ENCODE data around the gene MACROD1. TPM values are rescaled to one million over a fixed set of nuclear protein-coding genes. Genes with fewer than 3 reads are reported as not detected.

The MACROD1 gene
- total and polyA plus RNA-seq, 2 of the 13 experiments (the other 11 are each of a cell fraction or from before 2014, with no cell fraction given), result 23.1 to 34.5 TPM

DNA sequence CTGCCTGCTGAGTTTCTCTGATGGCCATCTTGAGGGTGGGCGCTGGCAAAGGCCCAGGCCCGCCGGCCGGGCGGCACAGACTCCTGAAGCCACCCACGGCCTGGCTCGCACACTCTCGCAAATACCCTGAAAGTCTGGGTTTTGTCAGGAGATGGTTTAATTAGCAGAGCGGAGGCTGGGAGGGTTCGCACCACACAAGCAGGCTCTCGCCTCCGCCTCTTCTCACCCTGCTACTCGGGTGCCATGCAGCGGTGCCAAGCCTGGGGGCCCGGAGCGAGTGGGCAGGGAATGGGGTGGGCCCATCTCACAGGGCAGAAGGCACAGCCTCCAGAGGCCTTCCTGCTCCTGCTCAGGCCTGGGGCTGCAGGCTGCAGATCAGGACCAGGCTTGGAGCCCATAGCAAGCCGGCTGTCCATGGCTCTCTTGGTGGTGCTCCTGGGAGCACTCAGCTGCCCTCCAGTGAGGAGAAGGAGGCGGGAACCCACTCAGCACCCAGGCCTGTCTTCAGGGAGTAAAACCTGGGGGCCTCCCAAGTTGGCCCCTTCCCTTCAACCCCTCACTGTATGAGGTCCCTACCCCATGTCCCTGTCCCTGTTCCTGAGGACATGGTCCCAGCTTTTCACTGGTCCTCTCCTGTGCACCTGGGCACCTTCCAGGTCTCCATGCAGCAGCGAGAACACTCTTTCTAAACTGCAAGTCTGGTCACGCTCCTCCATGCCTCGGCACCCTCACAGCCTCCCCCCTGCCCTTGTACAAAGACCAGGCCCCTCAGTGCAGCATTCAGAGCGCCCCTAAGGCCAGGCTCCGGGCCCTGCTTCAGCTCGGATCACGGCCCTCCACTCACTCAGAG, 68.2 kb downstream of the MACROD1 start:
- Histone ChIP-seq H3K4me1 (ENCODE audit: insufficient read depth, low read length) (peaks cover 58% of the 10 kb centered on the region), H2AFZ (ENCODE audit: low read length) (no peak overlapping the region), H3K36me3 (replicated peaks in 1 of 2; ENCODE audit: control insufficient read depth in 1 of 2, insufficient read depth in 2 of 2, low read length in 2 of 2) (no peaks in the 10 kb centered on the region), H3K4me3 (replicated peaks in 1 of 3; ENCODE audit: insufficient read depth in 1 of 3, low read depth in 2 of 3, low read length in 3 of 3) (peak overlapping the region in 2 of 3 experiments; percentile 49 to 59; a peak in 4 of 6 replicates), H3K9me3 (ENCODE audit: low read length) (no peaks in the 10 kb centered on the region), H4K20me1 (ENCODE audit: insufficient read depth, low read length) (peaks cover 13% of the 10 kb centered on the region; the same call in 1 of the 2 replicates), H3K79me2 (ENCODE audit: insufficient read depth, low read length) (no peaks in the 10 kb centered on the region), H3K9ac (ENCODE audit: insufficient read depth, low read depth, low read length) (peak overlapping the region; percentile 61), H3K27me3 (ENCODE audit: control insufficient read depth in 1 of 2, insufficient read depth in 2 of 2, low read length in 2 of 2) (no peaks in the 10 kb centered on the region), H3K4me2 (ENCODE audit: low read depth, low read length) (peak overlapping the region; percentile 90), H3K27ac (ENCODE audit: extremely low read length, insufficient read depth, low read length) (peak overlapping the region; percentile 79)
- in situ Hi-C loops (cut with HindIII; ENCODE audit: extremely low pct_ligation_motif_present, low pct_unique_long_range_greater_than_20kb) (no loop called here), intact Hi-C loops (cut with micrococcal nuclease; ENCODE audit: unreplicated experiment) (no loop called here)
- ChIA-PET POLR2A (interaction anchor here (1.3 kb wide), 1 partner anchor 12 kb away, joined by 7 read pairs; no protein-coding TSS in a partner anchor), CTCF (ENCODE audit: low intra/inter-chr PET ratio, low total read pairs) (no interaction called here)
- ATAC-seq, result peak; percentile 9
- no TSS peak for BruUV-seq (replicated peaks)
- FAIRE-seq, result no peak
- 90% methylated on average over 18 of the region's 25 CpGs for WGBS (ENCODE audit: low lambda C conversion rate)
- DNase-seq (ENCODE audit: low spot score), result no peak
- TF ChIP-seq CREBL2 (CRISPR knock-in tag; IDR thresholded peaks at IDR 0.05; ENCODE audit: borderline replicate concordance) (no peak), BRCA1 (CRISPR knock-in tag; IDR thresholded peaks at IDR 0.05) (no peak), CHD2 (IDR thresholded peaks at IDR 0.05; ENCODE audit: low read depth, low read length) (no peak), ZFP36L2 (CRISPR knock-in tag; IDR thresholded peaks at IDR 0.05) (no peak), ZSCAN25 (CRISPR knock-in tag; IDR thresholded peaks at IDR 0.05) (peak; percentile 96), HDAC2 (CRISPR knock-in tag; IDR thresholded peaks at IDR 0.05) (no peak), EZH2 (conservative IDR thresholded peaks at IDR 0.05; ENCODE audit: low read depth, low read length) (no peak), TBX2 (CRISPR knock-in tag; IDR thresholded peaks at IDR 0.05; ENCODE audit: borderline replicate concordance) (0 out of 2 replicates have a peak, but pooled peaks have one; percentile 26), AGO2 (optimal IDR thresholded peaks at IDR 0.05; ENCODE audit: low read depth, low read length) (peak; percentile 34), ZNF350 (CRISPR knock-in tag; IDR thresholded peaks at IDR 0.05; ENCODE audit: borderline replicate concordance, low read depth) (no peak), ATF2 (CRISPR knock-in tag; IDR thresholded peaks at IDR 0.05) (no peak)
- TF ChIP-seq, protein P1, sequence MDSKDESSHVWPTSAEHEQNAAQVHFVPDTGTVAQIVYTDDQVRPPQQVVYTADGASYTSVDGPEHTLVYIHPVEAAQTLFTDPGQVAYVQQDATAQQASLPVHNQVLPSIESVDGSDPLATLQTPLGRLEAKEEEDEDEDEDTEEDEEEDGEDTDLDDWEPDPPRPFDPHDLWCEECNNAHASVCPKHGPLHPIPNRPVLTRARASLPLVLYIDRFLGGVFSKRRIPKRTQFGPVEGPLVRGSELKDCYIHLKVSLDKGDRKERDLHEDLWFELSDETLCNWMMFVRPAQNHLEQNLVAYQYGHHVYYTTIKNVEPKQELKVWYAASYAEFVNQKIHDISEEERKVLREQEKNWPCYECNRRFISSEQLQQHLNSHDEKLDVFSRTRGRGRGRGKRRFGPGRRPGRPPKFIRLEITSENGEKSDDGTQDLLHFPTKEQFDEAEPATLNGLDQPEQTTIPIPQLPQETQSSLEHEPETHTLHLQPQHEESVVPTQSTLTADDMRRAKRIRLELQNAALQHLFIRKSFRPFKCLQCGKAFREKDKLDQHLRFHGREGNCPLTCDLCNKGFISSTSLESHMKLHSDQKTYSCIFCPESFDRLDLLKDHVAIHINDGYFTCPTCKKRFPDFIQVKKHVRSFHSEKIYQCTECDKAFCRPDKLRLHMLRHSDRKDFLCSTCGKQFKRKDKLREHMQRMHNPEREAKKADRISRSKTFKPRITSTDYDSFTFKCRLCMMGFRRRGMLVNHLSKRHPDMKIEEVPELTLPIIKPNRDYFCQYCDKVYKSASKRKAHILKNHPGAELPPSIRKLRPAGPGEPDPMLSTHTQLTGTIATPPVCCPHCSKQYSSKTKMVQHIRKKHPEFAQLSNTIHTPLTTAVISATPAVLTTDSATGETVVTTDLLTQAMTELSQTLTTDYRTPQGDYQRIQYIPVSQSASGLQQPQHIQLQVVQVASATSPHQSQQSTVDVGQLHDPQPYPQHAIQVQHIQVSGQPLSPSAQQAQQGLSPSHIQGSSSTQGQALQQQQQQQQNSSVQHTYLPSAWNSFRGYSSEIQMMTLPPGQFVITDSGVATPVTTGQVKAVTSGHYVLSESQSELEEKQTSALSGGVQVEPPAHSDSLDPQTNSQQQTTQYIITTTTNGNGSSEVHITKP (CRISPR knock-in tag; IDR thresholded peaks at IDR 0.05; ENCODE audit: low read depth), result no peak
- TF ChIP-seq, protein P2, sequence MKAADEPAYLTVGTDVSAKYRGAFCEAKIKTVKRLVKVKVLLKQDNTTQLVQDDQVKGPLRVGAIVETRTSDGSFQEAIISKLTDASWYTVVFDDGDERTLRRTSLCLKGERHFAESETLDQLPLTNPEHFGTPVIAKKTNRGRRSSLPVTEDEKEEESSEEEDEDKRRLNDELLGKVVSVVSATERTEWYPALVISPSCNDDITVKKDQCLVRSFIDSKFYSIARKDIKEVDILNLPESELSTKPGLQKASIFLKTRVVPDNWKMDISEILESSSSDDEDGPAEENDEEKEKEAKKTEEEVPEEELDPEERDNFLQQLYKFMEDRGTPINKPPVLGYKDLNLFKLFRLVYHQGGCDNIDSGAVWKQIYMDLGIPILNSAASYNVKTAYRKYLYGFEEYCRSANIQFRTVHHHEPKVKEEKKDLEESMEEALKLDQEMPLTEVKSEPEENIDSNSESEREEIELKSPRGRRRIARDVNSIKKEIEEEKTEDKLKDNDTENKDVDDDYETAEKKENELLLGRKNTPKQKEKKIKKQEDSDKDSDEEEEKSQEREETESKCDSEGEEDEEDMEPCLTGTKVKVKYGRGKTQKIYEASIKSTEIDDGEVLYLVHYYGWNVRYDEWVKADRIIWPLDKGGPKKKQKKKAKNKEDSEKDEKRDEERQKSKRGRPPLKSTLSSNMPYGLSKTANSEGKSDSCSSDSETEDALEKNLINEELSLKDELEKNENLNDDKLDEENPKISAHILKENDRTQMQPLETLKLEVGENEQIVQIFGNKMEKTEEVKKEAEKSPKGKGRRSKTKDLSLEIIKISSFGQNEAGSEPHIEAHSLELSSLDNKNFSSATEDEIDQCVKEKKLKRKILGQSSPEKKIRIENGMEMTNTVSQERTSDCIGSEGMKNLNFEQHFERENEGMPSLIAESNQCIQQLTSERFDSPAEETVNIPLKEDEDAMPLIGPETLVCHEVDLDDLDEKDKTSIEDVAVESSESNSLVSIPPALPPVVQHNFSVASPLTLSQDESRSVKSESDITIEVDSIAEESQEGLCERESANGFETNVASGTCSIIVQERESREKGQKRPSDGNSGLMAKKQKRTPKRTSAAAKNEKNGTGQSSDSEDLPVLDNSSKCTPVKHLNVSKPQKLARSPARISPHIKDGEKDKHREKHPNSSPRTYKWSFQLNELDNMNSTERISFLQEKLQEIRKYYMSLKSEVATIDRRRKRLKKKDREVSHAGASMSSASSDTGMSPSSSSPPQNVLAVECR (CRISPR knock-in tag; IDR thresholded peaks at IDR 0.05; ENCODE audit: borderline replicate concordance), result no peak

All from HepG2 (cell line).